HG03575 (cell line): ENCODE data around the gene KLHL9.
"Not testable (repeated sequence)": the region's sequence is repeated elsewhere in the genome, so short reads cannot be mapped to it uniquely, and the experiment has no call there.

ENCODE experiments used
- ATAC-seq: cut with Tn5 transposase; IDR thresholded peaks from one replicate; pipeline ENCODE4 v1.9.1; 2021; ENCODE audit not compliant: unreplicated experiment, insufficient number of reproducible peaks, low FRiP score; ENCODE audit errors: extremely low read depth

The KLHL9 gene, protein sequence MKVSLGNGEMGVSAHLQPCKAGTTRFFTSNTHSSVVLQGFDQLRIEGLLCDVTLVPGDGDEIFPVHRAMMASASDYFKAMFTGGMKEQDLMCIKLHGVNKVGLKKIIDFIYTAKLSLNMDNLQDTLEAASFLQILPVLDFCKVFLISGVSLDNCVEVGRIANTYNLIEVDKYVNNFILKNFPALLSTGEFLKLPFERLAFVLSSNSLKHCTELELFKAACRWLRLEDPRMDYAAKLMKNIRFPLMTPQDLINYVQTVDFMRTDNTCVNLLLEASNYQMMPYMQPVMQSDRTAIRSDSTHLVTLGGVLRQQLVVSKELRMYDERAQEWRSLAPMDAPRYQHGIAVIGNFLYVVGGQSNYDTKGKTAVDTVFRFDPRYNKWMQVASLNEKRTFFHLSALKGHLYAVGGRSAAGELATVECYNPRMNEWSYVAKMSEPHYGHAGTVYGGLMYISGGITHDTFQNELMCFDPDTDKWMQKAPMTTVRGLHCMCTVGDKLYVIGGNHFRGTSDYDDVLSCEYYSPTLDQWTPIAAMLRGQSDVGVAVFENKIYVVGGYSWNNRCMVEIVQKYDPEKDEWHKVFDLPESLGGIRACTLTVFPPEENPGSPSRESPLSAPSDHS

DNA sequence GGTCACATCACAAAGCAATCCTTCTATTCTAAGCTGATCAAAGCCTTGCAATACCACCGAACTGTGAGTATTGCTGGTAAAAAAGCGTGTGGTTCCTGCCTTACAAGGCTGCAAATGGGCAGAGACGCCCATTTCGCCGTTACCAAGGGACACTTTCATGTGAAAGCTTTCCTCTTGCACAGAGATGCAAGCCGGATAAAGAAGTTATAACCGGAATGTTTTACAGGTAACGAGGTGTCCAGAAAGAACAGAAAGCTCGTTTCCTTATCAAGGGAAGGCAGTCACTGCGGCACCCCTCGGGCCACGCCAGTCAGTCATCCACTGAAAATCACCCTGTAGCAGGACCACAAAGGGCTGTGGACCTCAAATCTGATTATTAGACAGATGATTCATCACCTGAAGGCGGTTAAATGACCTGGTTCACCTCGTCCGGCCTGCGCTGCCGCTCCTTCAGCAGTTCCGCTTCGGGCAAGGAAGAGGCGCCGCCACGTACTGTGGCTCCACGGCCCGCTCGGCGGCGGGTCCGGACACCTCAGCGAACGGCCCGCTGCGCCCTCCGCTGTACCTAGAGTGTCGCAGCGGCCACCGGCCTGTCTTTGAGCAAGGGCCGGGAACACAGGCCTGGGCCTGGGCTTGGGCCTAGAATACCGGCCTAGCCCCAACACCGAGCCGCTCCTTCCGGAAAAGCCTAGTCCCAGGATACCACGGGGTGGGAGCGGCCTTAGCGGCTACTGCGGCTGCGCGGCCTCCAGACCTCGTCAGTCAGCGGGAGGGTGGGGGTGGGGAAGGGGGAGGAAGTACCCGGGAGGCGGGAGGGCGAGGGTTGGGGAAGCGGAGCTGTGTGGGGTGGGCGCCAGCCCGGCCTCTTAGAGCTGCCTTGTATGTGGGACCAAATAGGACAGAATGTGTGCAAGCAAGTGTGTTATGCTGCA, at the start of gene KLHL9:
KLHL9 (minus strand) TSS at position 704 of the 932 bp plus-strand sequence; CDS start at position 159, 545 bp downstream.
- ATAC-seq = peak; percentile 57

DNA sequence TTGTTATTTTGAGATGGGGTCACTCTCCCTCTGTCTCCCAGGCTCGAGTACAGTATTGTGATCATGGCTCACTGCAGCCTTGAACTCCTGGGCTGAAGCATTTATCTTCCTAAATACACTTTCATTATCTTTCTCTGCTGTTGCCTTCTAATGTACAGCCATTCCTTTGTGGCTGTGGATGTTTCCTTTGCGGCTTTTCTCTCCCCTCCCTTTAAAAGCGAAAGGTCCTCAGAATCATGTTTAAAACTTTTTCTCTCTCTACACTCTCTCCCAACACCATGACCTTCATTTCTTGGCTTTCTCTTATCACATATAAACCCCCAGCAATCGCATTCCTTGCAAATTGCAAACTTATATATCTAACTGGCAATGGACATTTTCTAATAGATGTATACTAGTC, 48.4 kb upstream of the KLHL9 start:
- no peak for ATAC-seq

DNA sequence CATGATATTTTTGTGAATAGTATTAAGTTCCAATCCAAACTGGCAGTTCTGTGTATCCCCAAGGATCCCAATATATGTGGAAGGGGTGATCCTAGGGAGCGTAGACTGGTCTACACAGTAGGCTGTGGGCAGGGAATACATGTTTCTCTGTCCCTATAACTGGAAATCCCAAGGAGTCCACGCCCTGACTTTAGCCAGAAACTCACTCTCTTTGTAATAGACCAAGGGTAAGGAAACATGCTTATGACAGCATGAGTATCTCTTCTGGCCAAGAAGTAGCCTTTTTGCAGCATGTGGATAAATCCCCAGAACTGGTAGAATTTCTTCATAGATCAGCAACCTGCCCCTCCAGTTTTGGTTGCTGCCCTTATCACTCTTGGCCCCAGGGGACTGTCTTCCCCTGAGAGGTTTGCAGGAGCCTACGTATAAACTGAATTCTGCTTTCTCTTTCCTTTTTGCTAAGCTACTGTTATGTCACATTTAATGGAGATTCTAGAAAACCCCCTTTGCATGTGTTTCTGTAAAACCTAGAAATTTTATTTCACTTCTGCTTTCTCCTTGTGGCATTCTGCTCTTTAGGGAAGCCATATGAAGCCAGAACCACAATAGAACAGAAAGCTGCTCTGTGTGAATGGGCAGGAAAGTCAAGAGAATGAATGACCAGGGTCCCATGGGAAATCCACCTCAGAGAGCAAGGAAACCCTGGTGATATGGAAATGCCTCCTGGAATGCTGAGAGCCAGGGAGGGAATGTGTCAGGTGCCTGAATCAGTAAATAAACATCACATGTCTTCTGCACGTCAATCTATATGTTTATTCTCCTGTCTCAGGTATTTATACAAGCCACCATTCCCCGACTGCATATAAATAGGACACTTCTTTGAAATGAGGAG, 46.5 kb upstream of the KLHL9 start:
- ATAC-seq = peak; percentile 98

DNA sequence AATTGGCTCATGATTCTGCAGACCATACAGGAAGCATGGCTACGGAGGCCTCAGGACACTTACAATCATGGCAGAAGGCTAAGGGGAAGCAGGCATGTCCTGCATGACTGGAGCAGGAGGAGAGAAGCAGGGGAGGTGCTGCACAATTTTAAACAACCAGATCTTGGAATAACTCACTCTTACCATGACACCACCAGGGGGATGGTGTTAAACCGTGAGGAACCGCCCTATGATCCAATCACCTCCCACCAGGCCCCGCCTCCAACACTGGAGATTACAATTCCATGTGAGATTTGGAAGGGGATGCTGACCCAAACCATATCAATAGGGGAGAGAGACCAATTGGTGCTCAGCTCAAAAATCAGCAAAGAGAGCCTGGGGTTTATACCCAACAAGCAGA, 36.3 kb upstream of the KLHL9 start:
- ATAC-seq = not testable (repeated sequence)

DNA sequence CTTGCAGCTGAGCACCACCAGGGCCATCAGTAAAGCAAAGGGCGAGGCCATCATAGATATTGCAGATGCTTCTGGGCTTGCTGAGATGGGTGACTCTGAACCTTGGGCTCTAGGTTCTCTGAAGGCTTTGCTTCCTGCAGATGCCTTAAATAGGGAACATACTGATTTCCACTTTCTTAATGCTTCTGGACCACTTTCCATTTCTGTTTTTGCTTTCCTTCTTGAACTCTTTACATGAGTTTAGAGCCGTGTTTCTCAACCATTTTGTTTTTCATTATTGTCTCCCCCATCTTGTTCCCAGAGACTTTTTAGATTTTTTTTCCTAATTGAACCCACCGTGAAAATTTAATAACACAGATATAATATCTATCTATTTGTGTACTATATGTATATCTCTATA, 32.8 kb upstream of the KLHL9 start, which contains the start of gene IFNA13:
IFNA13 (minus strand) TSS at position 101 of the 400 bp plus-strand sequence; CDS start at position 54, 47 bp downstream.
- ATAC-seq = no peak

DNA sequence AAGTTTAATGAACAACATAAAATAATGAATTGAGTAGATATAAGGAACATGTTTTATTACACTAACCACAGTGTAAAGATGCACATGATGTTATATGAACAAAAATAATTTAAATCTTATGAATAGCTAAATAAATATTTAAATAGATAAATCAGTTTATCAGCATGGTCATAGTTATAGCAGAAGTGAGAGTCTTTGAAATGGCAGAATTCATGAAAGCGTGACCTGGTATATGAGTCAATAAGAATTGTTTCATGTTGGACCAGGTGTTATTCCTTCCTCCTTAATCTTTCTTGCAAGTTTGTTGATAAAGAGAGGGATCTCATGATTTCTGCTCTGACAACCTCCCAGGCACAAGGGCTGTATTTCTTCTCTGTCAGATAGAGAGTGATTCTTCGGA, 32.0 kb upstream of the KLHL9 start:
- ATAC-seq = peak; percentile 92

DNA sequence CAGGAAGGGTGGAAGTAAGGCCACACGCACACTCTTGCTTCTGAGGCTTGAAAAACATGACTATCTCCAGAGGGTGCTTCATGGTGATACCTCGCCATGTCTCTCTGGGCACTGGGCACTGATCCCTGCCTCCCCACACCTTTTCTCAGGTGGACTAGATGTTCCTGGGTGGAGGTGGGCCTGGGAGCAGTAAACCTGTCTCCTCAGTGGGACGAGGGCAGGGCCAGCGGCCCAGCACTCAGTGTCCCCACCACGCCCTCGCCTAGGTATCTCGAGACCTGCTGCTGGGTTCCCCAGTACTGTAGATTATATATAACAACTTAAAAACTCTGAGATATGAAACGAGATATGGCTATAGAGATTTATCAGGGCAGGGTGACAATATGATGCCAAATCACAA, 27.1 kb upstream of the KLHL9 start:
- no peak for ATAC-seq

DNA sequence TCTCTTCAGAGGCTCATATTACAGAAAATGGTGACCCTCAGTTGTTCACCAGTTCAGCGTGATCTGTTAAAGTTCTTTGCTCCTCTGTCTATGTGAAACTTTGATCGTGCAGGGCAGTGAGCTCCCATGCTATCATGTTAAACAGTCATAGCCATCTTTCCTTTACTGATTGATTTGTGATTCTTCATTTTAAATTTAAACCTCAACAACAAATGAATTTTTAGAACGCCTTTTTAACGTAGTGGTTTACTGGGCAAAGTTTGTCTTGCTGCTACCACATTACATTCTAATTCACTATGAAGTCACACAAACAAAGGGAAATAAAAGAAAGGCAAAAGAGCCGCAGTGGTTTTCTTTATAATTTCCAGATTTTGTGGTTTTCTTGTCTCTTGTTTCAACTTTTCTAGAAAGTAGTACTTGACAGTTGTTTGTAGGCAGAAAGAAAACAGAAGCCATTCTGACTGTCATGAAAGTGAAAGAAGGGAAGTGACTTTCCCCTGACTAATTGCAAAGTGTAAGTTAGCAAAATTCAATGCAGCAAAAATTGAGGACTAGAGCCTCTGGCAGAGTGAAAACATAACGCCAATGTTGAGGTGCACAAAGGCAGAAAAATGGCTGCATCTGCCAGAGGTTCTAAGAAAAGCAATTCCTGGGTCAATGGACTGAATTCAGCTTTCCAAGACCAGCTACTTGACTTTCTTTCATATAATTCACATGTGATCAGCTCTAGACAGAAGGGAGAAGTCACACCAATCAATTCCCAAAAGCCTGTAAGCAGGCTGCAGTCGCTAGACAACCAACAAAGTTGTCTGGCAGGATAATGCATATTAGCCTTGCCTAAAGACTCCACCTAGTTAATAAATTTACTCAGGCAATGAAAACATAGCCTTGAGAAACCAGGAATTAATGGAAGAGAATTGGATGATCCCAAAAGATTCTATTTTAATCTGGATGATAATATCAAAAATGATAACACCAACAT, 22.6 kb upstream of the KLHL9 start:
- peak; percentile 57 for ATAC-seq

DNA sequence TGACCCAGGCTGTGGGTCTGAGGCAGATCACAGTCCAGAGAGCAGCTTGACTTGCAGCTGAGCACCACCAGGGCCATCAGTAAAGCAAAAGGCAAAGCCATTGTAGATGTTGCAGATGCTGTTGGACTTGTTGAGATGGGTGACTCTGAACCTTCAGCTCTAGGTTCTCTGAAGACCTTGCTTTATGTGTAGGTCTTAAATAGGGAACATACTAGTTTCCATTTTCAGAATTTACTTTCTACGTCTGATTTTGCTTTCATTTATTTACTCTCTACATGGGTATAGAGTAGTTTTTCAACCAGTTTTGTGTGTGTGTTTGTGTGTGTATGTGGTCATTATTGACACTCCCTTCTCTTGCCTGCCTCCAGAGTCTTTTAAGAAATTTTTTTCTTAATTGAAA, 15.6 kb upstream of the KLHL9 start, which contains the start of gene IFNA6:
IFNA6 (minus strand) TSS at position 101 of the 400 bp plus-strand sequence; CDS start at position 101, 0 bp downstream.
- no peak for ATAC-seq

DNA sequence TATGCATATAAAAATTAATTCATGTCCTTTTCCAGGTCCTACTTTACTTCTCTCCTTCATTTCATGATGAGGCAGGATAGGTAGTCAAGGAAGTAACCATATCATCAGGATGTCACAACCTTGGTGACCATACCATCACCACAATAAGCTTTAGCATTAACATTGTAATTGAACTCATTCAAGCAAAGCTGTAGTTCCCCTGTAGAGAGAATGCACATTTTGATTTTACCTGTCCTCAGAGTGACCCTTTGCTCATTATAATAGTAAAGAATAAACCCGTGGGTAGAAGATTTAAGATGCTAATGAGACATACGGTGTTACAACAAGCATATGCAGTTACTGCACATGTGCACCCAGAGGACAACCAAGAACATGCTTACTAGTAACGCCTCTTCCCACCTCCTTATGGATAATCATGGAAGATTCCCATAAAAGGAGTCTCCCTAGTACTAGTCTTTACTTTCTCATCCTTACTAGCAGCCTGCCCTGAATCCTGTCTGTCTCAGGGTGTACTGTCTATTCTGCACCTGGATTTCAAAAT, 13.3 kb upstream of the KLHL9 start:
- no peak for ATAC-seq

DNA sequence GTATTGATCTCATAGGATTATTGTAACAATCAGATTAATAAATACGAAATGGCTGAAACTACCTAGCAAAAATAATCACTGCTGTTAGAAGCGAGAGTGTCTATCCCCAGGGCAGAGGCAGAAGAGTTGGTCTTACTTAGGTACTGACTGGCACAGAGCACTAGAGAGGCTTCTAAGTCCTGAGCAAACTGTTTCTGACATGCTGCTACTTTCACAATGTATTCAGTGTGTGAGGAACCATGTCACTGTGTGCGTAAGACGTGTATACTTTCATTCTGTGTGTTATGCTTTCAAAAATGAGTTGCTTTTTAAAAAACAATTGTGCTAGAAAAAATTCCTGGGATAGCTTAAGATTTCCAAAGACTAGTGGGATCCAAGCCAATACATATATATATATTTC, 5.5 kb upstream of the KLHL9 start:
- no peak for ATAC-seq

DNA sequence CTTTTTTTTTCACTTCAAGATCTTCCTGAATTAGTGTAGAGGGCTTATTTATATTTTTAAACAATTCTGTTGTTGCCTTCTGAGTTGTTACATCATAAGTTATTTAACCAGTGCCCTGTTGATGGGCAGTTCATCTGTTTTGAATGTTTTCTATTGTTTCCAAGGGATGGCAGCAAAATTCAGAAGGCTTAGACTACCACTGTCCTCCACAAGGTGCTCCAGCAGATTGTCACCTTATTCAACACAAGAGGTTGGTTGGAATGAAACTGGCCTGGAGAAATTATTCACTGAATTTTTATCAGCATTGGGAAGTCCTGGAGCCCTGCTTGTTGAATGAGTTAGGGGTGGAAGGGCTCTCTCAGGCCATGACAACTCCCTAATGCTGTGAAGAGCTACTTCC, 1.3 kb upstream of the KLHL9 start:
- no peak for ATAC-seq

DNA sequence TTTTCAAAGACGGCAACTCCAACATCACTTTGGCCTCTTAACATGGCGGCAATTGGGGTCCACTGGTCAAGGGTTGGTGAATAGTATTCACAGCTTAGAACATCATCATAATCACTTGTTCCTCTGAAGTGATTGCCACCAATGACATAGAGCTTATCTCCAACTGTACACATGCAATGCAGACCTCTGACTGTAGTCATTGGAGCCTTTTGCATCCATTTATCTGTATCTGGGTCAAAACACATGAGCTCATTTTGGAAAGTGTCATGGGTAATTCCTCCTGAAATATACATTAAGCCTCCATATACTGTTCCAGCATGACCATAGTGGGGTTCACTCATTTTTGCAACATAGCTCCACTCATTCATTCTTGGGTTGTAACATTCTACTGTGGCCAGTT, 2.0 kb downstream of the KLHL9 start:
- no peak for ATAC-seq

DNA sequence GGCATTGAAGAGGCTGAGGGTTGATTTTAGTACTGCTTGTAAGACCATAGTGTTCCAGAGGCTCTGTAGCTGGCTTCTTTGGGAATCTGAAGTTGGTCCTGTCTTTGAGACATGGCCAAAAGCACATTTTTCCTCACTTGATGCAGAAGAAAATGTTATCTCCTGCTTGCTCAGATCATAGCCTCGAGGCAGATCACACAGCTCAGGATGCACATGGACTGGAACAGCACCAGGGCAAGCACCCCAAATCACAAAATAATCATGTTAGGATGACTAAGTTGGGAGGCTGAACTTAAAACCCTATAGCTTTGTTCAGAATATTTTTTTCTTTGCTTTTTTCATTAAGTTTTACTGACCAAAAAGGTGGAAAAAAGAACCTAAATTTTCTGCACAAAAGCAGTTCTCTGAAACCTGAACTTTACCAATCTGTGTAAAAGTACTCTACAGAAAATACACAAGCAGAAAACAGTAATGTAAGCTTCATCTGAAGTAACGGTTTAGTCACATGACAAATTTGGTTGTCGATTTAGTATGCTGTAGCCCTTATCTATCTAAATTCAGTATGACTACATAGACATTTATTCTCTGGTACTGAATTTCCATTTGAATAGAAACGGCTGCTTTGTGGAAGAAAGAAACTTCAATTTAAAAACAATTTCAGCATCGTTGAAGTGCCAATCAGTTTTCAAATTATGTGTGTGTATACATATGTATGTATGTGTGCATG, 3.4 kb downstream of the KLHL9 start:
- ATAC-seq = no peak

DNA sequence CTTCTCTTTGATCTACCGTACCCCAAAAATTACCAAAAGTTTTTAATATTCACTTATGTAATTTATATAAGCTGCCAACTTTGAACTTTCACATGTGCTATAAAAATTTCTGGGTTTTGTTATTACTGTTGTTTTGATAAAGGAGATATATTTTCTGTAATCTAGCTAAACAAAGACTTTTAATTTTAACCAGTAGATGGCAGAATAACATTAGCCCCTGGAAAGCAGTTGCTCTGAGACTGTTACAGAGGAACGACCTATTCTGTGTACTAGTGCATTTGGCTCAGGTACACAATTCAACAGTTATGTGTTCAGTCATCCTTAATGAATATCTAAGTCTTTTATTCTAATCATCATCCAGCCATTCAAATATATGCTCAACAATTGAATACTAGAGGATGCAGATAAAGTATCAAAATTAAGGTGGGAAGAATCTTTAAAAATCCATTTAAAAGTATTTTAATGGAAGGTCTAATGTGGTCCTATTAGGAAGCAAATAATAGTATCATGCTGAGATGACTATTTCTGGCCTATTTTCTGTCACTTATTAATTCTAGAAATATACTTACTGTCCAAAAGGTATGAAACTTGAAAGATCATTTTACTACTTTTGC, 8.6 kb downstream of the KLHL9 start:
- peak; percentile 52 for ATAC-seq

DNA sequence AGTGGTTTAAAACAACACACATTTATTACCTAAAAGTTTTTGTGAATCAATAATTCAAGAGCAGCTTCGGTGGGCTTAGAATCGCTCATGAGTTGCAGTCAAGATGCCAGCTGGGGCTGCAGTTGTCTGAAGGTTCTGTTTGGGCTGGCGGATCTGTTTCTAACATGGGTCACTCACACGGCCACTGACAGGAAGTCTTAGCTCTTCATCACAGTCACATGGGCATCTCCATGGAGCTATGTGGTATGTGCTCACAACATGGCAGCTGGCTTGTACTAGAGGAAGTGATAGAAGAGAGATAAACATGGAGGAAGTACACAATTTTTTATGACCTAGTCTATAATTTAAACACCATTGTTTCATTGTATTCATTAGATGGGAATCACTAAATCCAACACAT, 11.2 kb downstream of the KLHL9 start:
- ATAC-seq = no peak
